Keratinocyte (primary cell): ENCODE results near the gene IL1RL1.

ENCODE experiments used
- CTCF ChIP-seq, 3 experiments: IDR thresholded peaks in 1 of 3; conservative IDR thresholded peaks in 1 of 3; optimal IDR thresholded peaks in 1 of 3; 2 replicates in 2 of 3; 3 replicates in 1 of 3; pipeline versions ENCODE3 to v1.5.1; 2011; ENCODE audit warnings: low read length in 3 of 3, mild to moderate bottlenecking in 3 of 3, moderate library complexity in 2 of 3, control low read depth in 1 of 3, inconsistent platforms in 1 of 3; ENCODE audit not compliant: insufficient read depth in 2 of 3; ENCODE audit errors: extremely low read depth in 1 of 3
- EZH2 ChIP-seq: IDR thresholded peaks from one replicate; pipeline ENCODE4 v1.6.1; 2012; ENCODE audit warnings: inconsistent platforms, mild to moderate bottlenecking, low read length, moderate library complexity

- TF ChIP-seq CTCF (optimal IDR thresholded peaks at IDR 0.05 in 1 of 3, IDR thresholded peaks at IDR 0.05 in 1 of 3, conservative IDR thresholded peaks at IDR 0.05 in 1 of 3; ENCODE audit: extremely low read depth in 1 of 3, insufficient read depth in 2 of 3, low read length in 3 of 3): no peak
- no peak for TF ChIP-seq EZH2
These were observed 23.1 kb downstream of the IL1RL1 start for GRCh38 chr2:102334486-102334885.
